ENCODE measurements around the gene CMYA5. TPM values are rescaled to one million over a fixed set of nuclear protein-coding genes. Genes with fewer than 3 reads are reported as not detected.

Gene CMYA5
- total RNA-seq, 1 experiment from 2014 or later, result 0.22 TPM

- TF ChIP-seq POLR2A (IDR thresholded peaks at IDR 0.05; ENCODE audit: borderline replicate concordance, extremely low read depth, insufficient read depth, insufficient read length), result no peak
- no peak for TF ChIP-seq ZNF274 (IDR thresholded peaks at IDR 0.05; ENCODE audit: low read depth, low read length)
- TF ChIP-seq MAX (IDR thresholded peaks at IDR 0.05), result no peak
- TF ChIP-seq SIN3A (IDR thresholded peaks at IDR 0.05; ENCODE audit: low read depth), result no peak
- TF ChIP-seq ATF3 (IDR thresholded peaks at IDR 0.05), result no peak
- TF ChIP-seq RAD21 (IDR thresholded peaks at IDR 0.05; ENCODE audit: low read depth), result no peak
- no peak for TF ChIP-seq SP1 (IDR thresholded peaks at IDR 0.05; ENCODE audit: low read depth)
- TF ChIP-seq JUND (IDR thresholded peaks at IDR 0.05), result no peak
- TF ChIP-seq YY1 (IDR thresholded peaks at IDR 0.05; ENCODE audit: extremely low read depth, insufficient replicate concordance, low read depth, low read length), result no peak
- TF ChIP-seq REST (IDR thresholded peaks at IDR 0.05; ENCODE audit: low read depth), result no peak
- no peak for TF ChIP-seq CEBPB (IDR thresholded peaks at IDR 0.05; ENCODE audit: low read depth)
- TF ChIP-seq FOSL1 (IDR thresholded peaks at IDR 0.05; ENCODE audit: low read depth), result no peak
- TF ChIP-seq CBX3 (IDR thresholded peaks at IDR 0.05; ENCODE audit: low read depth), result no peak
- TF ChIP-seq ZBTB33 (IDR thresholded peaks at IDR 0.05; ENCODE audit: extremely low read depth, insufficient replicate concordance, low read length), result no peak
- H3K4me1 ChIP-seq (ENCODE audit: control insufficient read depth in 1 of 2, insufficient read depth in 2 of 2, low read length in 2 of 2), result peaks cover 0 to 3% of the 10 kb centered on the region in 2 experiments; a peak in 1 of 4 replicates
- no peak overlapping the region for H2AFZ ChIP-seq (ENCODE audit: low read depth, low read length, poor library complexity, severe bottlenecking)
- no peaks in the 10 kb centered on the region for H3K79me2 ChIP-seq (ENCODE audit: insufficient read depth, low read length)
- ATAC-seq (no peak), DNase-seq (ENCODE audit: low read depth, low spot score) (no peak)
- CTCF ChIA-PET, result no interaction called here
- POLR2A ChIA-PET, result no interaction called here
- H3K27me3 ChIP-seq (ENCODE audit: insufficient read depth, low read length), result no peaks in the 10 kb centered on the region
- no peak overlapping the region for H3K4me2 ChIP-seq (ENCODE audit: low read length)
- no peak overlapping the region for H3K4me3 ChIP-seq (replicated peaks in 1 of 2; ENCODE audit: low read depth in 1 of 2, low read length in 2 of 2)
- no TSS peak for BruUV-seq (replicated peaks)
- intact Hi-C loops (cut with micrococcal nuclease), result no loop called here
- H3K9ac ChIP-seq (ENCODE audit: low read length), result no peak overlapping the region
- H3K9me3 ChIP-seq (ENCODE audit: control insufficient read depth in 1 of 2, insufficient read depth in 1 of 2, low read depth in 1 of 2, low read length in 2 of 2), result no peaks in the 10 kb centered on the region
- RAD21 ChIA-PET (ENCODE audit: low non-redundant PET in 1 of 2, low total read pairs in 2 of 2, uncharacterized antibody in 2 of 2, unreplicated experiment in 2 of 2), result no interaction called here
- no peaks in the 10 kb centered on the region for H3K36me3 ChIP-seq (ENCODE audit: control insufficient read depth in 1 of 2, insufficient read depth in 2 of 2, low read length in 2 of 2)
- no peaks in the 10 kb centered on the region for H3K9me2 ChIP-seq (ENCODE audit: insufficient read depth)
- H4K20me1 ChIP-seq (ENCODE audit: insufficient read depth), result no peaks in the 10 kb centered on the region
- H3K27ac ChIP-seq (ENCODE audit: low read depth, low read length), result no peak overlapping the region
Observed at GRCh38 chr5:79756076-79756475, 66.4 kb downstream of the CMYA5 start.

All from HCT116 (cell line).